ENCODE data around the gene CTIF. TPM values are rescaled to one million over a fixed set of nuclear protein-coding genes. Genes with fewer than 3 reads are reported as not detected.

Gene CTIF
- total and polyA plus RNA-seq, 12 donors, result 44.5 to 74.1 (median 58.9) TPM

- H3K4me1 ChIP-seq, result peaks cover 15 to 73% (median 55%) of the 10 kb centered on the region in 9 donors
Observed at GRCh38 chr18:48739266-48740067, 200.6 kb downstream of the CTIF start.

DNA sequence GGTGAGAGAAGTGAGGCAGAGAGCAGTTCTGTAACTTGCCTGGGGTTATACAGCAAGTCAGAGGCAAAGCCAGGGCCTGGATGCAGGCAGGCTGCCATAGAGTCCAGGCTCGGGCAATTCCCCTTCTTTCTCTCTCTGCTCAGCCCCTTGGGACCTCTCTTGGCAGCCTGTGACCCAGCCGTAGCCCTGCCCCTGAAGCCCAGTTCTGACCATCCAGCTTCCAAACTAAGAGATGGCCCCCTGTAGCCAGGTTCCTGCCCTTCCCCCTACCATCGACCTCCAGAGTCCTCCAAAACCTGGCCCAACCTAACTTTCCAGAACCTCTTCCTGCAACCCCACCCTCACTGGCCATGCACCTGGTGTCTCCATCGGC, 201.2 kb downstream of the CTIF start:
- Histone ChIP-seq H3K4me1 (peaks cover 12 to 67% (median 52%) of the 10 kb centered on the region in 9 donors), H3K9me3 (no peaks in the 10 kb centered on the region), H3K27me3 (no peaks in the 10 kb centered on the region), H3K36me3 (no peaks in the 10 kb centered on the region), H3K27ac (peak overlapping the region in 1 of 10 donors; percentile 34), H3K4me3 (no peak overlapping the region)
- ATAC-seq, result peak in 4 of 8 donors; percentile 3 to 24 (median 14)
- DNase-seq, result peak in 1 of 2 donors; percentile 53
- intact Hi-C loops (cut with DNase I), result loop anchor here in 1 of 10 donors (10.0 kb wide), 1 partner anchor 55 kb away; no protein-coding TSS in a partner anchor
- 43 to 56% methylated on average over 4 of the region's 4 CpGs for WGBS, 2 donors
- TF ChIP-seq, protein P1, sequence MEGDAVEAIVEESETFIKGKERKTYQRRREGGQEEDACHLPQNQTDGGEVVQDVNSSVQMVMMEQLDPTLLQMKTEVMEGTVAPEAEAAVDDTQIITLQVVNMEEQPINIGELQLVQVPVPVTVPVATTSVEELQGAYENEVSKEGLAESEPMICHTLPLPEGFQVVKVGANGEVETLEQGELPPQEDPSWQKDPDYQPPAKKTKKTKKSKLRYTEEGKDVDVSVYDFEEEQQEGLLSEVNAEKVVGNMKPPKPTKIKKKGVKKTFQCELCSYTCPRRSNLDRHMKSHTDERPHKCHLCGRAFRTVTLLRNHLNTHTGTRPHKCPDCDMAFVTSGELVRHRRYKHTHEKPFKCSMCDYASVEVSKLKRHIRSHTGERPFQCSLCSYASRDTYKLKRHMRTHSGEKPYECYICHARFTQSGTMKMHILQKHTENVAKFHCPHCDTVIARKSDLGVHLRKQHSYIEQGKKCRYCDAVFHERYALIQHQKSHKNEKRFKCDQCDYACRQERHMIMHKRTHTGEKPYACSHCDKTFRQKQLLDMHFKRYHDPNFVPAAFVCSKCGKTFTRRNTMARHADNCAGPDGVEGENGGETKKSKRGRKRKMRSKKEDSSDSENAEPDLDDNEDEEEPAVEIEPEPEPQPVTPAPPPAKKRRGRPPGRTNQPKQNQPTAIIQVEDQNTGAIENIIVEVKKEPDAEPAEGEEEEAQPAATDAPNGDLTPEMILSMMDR (IDR thresholded peaks at IDR 0.05), result no peak

More at GRCh38 chr18:48739266-48740067, 200.6 kb downstream of the CTIF start:
- Histone ChIP-seq H3K9me3 (no peaks in the 10 kb centered on the region), H3K4me3 (no peak overlapping the region), H3K27ac (no peak overlapping the region), H3K27me3 (no peaks in the 10 kb centered on the region), H3K36me3 (no peaks in the 10 kb centered on the region)
- ATAC-seq (peak in 2 of 8 donors; percentile 35 to 40), DNase-seq (no peak)
- intact Hi-C loops (cut with DNase I), result loop anchor here in 2 of 10 donors (10.0 kb wide), 2 partner anchors 55 to 695 kb away; no protein-coding TSS in a partner anchor
- TF ChIP-seq, protein P1 (IDR thresholded peaks at IDR 0.05), result no peak
- WGBS, 2 donors, result 73 to 85% methylated on average over 17 of the region's 17 CpGs

GRCh38 chr18:48740851-48741485, 202.1 kb downstream of the CTIF start:
- peak; percentile 28 to 65 for DNase-seq
- H3K27ac ChIP-seq, result no peak overlapping the region

GRCh38 chr18:48741866-48742265, 203.0 kb downstream of the CTIF start:
- WGBS, 2 donors, result 90 to 94% methylated on average over 6 of the region's 6 CpGs
- ATAC-seq (no peak), DNase-seq (no peak)
- TF ChIP-seq, protein P1 (IDR thresholded peaks at IDR 0.05), result no peak
- H3K4me1 ChIP-seq, result peaks cover 12 to 58% (median 44%) of the 10 kb centered on the region in 9 donors
- no peak overlapping the region for H3K4me3 ChIP-seq
- no peaks in the 10 kb centered on the region for H3K9me3 ChIP-seq
- no peak overlapping the region for H3K27ac ChIP-seq
- intact Hi-C loops (cut with DNase I), result loop anchor here in 1 of 10 donors (10.0 kb wide), 1 partner anchor 57 kb away; no protein-coding TSS in a partner anchor
- H3K27me3 ChIP-seq, result no peaks in the 10 kb centered on the region
- no peaks in the 10 kb centered on the region for H3K36me3 ChIP-seq

More at GRCh38 chr18:48740851-48741485, 202.1 kb downstream of the CTIF start:
- Histone ChIP-seq H3K4me3 (no peak overlapping the region), H3K4me1 (peaks cover 12 to 63% (median 46%) of the 10 kb centered on the region in 9 donors), H3K27me3 (no peaks in the 10 kb centered on the region), H3K36me3 (no peaks in the 10 kb centered on the region), H3K9me3 (no peaks in the 10 kb centered on the region)
- 64 to 74% methylated on average over 5 to 6 of the region's 6 CpGs for WGBS, 2 donors
- TF ChIP-seq, protein P1 (IDR thresholded peaks at IDR 0.05), result no peak
- intact Hi-C loops (cut with DNase I), result loop anchor here in 1 of 10 donors (10.0 kb wide), 1 partner anchor 56 kb away; no protein-coding TSS in a partner anchor
- peak in 6 of 8 donors; percentile 29 to 71 (median 47) for ATAC-seq

Measured in heart right ventricle (tissue), 16 donors.